ENCODE measurements around the gene RTN4R.
"Not testable (repeated sequence)": the region's sequence is repeated elsewhere in the genome, so short reads cannot be mapped to it uniquely, and the experiment has no call there.

Gene RTN4R

GRCh38 chr22:20269673-20270072, 1.6 kb upstream of the RTN4R start:
- not testable (repeated sequence) for DNase-seq

- DNase-seq = not testable (repeated sequence)
These were observed 1.1 kb upstream of the RTN4R start for GRCh38 chr22:20269201-20269600.

- DNase-seq = no peak
These were observed 458 bp downstream of the RTN4R start for GRCh38 chr22:20267441-20268278.

DNA sequence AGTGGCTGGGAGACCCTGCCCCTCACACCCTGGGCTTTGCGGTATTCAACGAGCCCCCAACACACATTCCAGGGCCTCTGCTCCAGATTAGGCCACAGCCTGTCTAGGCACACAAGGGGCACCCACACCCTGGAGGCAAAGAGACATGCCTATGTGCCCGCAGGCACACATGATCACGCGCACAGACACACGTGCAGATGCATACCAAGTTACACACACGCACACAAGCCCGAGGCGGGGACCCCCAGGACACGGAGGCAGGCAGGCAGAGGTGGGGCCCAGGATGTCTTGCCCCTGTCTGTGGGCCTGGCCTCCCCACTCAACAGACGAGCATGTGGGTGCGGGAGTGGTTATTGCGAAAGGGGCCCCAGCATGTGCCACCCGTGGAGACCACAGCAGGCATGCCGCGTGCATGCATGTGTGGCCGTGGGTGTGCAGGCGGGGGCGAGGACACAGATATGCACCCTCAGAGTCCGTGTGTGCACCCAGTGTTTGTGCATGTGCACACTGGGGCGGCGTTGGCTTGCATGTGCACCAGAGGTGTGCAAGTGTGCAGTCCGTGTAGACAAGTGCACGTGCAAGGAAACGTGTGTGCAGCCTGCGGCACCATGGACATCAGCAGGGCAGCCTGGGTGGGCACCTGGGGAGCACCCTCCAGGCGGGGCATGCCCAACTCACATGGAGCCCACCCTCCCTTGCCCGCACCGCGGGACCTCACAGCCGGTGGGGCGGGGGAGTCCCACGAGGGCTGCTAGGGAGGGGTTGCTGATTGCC, 1.3 kb downstream of the RTN4R start:
- not testable (repeated sequence) for DNase-seq

- not testable (repeated sequence) for DNase-seq
These were observed 2.1 kb downstream of the RTN4R start for GRCh38 chr22:20265772-20266666.

DNA sequence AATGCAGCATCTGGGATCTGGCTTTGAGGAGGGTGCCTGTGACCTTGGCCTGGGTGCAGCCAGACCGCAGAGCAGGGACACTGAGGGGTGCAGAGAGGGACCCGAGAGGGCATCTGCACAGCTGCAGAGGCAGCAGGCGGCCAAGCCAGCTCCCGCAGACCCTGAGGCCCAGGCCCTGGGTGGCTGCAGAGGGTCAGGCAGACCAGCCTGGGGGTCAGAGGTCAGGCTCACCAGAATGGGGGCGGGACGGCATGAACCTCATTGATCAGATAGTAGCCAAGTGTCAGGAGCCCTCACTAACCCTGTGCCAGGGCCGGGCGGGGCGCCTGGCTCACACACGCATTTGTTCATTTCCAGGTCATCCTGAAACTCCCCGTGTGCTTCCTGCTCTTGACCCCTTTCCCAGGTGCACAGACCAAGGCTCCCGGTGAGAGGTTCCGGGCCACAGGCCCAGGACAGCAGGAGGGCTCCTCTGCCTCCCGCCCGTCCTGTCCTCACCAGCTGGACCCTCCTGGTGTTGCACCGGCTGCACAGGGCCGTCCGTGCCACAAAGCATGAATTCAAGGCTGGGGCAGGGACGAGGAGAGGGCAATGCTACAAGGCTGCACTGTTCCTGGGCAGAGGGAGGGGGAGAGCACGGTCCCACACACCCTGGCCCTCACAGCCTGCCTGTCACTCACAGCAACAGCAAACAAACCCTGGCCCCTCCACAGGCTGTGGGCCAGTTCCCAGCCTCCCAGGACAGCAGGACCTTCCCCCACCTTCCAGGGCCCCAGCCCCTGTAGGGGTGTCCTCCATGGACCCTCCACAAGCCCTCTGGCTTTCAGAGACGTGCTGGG, 3.3 kb downstream of the RTN4R start:
- no peak for DNase-seq

DNA sequence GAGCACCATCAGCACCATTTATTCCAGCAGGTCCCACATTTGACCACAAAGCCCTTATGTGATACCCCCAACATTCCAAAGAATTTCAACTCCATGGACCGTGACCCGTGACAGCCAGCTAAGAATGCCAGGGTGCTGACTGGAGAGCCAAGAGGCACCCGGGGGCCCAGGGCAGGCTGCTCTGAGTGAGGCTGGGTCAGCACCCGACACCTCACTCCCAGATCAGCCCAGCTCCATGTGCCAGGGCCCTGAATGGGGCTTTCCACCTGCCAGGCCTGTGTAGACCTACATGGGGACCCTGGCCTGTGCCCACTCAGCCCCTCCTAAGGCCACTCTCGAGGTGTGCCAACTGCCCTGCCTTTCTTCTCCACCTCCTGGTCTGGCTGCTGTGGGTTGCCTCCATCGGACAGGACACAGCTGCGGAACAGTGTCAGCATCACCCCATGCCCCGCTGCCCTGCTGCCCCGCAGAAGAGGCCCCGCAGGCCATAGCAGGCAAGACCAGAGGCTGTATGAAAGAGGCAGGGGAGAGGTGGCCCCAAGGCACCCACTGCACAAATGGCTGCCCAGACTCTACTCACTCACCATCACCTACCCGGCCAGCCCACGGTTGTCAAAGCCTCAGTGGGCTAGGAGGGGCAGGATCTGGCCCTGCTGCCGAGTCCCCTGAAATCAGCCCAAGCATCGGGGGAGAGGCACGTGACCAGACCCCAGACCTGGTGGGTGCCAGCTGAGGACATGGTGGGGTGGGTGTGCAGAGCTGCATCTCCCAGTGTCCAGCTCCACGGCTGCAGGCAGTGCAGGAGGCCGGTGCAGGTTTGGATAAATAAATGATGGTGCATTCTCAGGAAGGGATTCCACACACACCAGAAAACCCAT, 4.5 kb downstream of the RTN4R start:
- not testable (repeated sequence) for DNase-seq

GRCh38 chr22:20262582-20263147, 5.5 kb downstream of the RTN4R start:
- DNase-seq = no peak

- DNase-seq = no peak
These were observed 6.1 kb downstream of the RTN4R start for GRCh38 chr22:20261848-20262581.

- no peak for DNase-seq
These were observed 7.9 kb downstream of the RTN4R start for GRCh38 chr22:20260071-20260765.

GRCh38 chr22:20259327-20259688, 8.8 kb downstream of the RTN4R start:
- no peak for DNase-seq

- DNase-seq = no peak
These were observed 9.4 kb downstream of the RTN4R start for GRCh38 chr22:20258584-20259326.

DNA sequence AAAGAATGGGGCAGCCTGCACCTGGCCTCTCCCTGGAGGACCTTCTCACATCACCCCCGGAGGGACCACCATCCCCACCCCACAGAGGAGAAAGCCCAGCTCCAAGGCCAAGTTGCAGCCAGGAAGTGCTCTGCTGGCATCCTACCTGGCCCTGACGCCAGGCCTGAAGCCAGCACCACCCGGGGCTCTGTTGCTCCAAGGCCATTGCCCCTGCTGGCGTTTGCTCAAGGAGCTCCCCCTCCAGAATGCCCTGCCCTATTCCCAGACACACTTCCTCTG, 10.2 kb downstream of the RTN4R start:
- DNase-seq = no peak

DNA sequence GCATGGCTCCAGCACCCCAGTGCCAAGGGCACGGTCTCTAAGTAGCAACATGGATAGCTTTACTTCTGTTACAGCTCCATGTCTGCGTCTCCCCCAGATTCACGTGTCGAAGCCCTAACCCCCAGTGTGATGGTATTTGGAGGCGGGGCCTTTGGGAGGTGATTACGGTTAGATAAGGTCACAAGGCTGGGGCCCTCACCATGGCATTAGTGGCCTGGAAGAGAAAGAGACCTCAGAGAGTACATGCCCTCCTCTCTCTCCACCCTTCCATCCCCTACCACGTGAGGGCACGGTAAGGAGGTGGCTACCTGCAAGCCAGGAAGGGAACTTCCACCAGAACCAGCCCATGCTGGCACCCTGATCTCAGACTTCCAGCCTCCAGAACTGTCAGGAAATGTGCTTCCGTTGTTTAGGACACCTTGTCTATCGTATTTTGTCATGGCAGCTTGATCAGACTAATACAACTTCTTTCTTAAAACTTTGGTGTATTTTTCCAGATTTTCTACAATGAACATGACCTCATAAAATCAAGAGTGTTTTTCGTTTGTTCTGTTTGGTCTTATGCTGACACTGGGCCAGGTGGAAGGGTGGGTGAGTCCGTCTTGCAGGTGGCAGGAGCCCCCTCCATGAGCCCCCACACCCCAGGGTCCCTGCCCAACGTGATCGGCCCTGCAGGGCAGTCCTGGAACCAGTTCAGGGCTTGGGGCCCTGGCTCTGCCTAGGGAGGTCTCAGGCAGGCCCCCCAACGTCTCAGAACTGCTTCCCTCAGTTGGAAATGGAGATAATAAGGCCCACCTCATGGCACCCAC, 10.7 kb downstream of the RTN4R start:
- DNase-seq = no peak

DNA sequence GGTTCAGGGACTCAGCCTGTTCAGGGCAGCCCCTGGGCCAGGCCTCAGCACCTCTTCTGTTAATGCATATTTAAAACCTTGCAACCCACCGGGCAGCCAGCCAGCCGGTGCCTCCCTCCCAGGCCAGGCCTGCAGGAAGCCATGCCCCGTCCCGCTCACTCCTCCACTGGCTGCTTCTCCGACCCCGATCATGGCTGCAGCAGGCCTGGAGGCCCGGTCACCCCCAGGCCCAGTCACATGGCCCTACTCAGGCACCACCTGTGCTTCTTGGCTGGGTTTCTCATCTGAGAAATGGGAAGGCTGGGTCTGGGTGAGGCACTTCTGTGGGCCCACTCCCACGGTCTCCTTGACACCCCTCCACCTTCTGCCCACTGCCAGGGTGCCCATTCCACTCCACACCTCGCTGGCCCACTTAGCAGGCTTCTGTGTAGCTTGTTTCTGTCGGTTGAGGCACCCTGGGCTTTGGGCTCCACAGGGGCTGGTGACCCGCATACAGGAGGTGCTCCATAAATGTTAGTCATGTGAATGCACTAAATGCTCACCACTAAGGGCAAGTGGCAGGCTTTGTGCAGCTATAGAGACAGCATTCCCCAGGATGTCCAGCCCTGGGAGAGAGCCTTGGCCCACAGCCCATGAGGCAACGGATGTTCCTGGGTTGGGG, 11.4 kb downstream of the RTN4R start:
- no peak for DNase-seq

GRCh38 chr22:20256027-20256426, 12.1 kb downstream of the RTN4R start:
- no peak for DNase-seq

Measured in NCI-H1436 treated with DMSO at 0.1 percent for 48 hours (cell line).